GM21381 (cell line): Measurements from ENCODE around the gene PTPRB.
"Not testable (repeated sequence)": the region's sequence is repeated elsewhere in the genome, so short reads cannot be mapped to it uniquely, and the experiment has no call there.

Source experiments
- ATAC-seq: cut with Tn5 transposase; IDR thresholded peaks from one replicate; pipeline ENCODE4 v1.9.1; 2021; ENCODE audit warnings: mild to moderate bottlenecking, moderate library complexity; ENCODE audit not compliant: unreplicated experiment

PTPRB gene

GRCh38 chr12:70549340-70550179, 87.7 kb downstream of the PTPRB start:
- ATAC-seq, result no peak

- no peak for ATAC-seq
Measured at GRCh38 chr12:70543444-70543843, 93.8 kb downstream of the PTPRB start.

- ATAC-seq, result no peak
Measured at GRCh38 chr12:70540996-70541395, 96.2 kb downstream of the PTPRB start.

GRCh38 chr12:70536650-70537049, 100.6 kb downstream of the PTPRB start:
- ATAC-seq, result no peak

- ATAC-seq, result no peak
Measured at GRCh38 chr12:70535896-70536374, 101.3 kb downstream of the PTPRB start.

GRCh38 chr12:70534466-70534865, 102.8 kb downstream of the PTPRB start:
- ATAC-seq, result no peak

- ATAC-seq, result no peak
Measured at GRCh38 chr12:70529647-70530046, 107.6 kb downstream of the PTPRB start.

- ATAC-seq, result no peak
Measured at GRCh38 chr12:70520847-70521246, 116.4 kb downstream of the PTPRB start.

GRCh38 chr12:70513426-70513825, 123.8 kb downstream of the PTPRB start:
- no peak for ATAC-seq

- no peak for ATAC-seq
Measured at GRCh38 chr12:70508178-70508577, 129.1 kb downstream of the PTPRB start.

GRCh38 chr12:70507442-70507841, 129.8 kb downstream of the PTPRB start:
- no peak for ATAC-seq

GRCh38 chr12:70497508-70497907, 139.7 kb downstream of the PTPRB start:
- ATAC-seq, result no peak

GRCh38 chr12:70492904-70493303, 144.3 kb downstream of the PTPRB start:
- not testable (repeated sequence) for ATAC-seq

- ATAC-seq, result not testable (repeated sequence)
Measured at GRCh38 chr12:70490928-70491327, 146.3 kb downstream of the PTPRB start.

GRCh38 chr12:70487440-70487839, 149.8 kb downstream of the PTPRB start:
- ATAC-seq, result no peak

- no peak for ATAC-seq
Measured at GRCh38 chr12:70486588-70486987, 150.6 kb downstream of the PTPRB start.

- no peak for ATAC-seq
Measured at GRCh38 chr12:70485704-70486103, 151.5 kb downstream of the PTPRB start.

GRCh38 chr12:70484464-70484863, 152.8 kb downstream of the PTPRB start:
- ATAC-seq, result no peak

- ATAC-seq, result no peak
Measured at GRCh38 chr12:70482764-70483163, 154.5 kb downstream of the PTPRB start.

- no peak for ATAC-seq
Measured at GRCh38 chr12:70469221-70469820, 167.9 kb downstream of the PTPRB start.

GRCh38 chr12:70468741-70469140, 168.5 kb downstream of the PTPRB start:
- no peak for ATAC-seq
